HL-60 (cell line): ENCODE measurements around the gene CENPI.

ENCODE experiments used
- POLR2AphosphoS5 ChIP-seq: IDR thresholded peaks from 2 replicates; pipeline ENCODE4 v1.6.1; 2012; ENCODE audit warnings: low read depth
- TF ChIP-seq, protein P1 (sequence below): IDR thresholded peaks from one replicate; pipeline ENCODE4 v1.5.1; 2011; ENCODE audit warnings: low read length, control low read depth, inconsistent platforms; ENCODE audit not compliant: insufficient read depth
- TF ChIP-seq, protein P2 (sequence below): IDR thresholded peaks from 2 replicates; pipeline ENCODE4 v1.6.1; 2012; ENCODE audit warnings: low read depth; ENCODE audit not compliant: insufficient replicate concordance

DNA sequence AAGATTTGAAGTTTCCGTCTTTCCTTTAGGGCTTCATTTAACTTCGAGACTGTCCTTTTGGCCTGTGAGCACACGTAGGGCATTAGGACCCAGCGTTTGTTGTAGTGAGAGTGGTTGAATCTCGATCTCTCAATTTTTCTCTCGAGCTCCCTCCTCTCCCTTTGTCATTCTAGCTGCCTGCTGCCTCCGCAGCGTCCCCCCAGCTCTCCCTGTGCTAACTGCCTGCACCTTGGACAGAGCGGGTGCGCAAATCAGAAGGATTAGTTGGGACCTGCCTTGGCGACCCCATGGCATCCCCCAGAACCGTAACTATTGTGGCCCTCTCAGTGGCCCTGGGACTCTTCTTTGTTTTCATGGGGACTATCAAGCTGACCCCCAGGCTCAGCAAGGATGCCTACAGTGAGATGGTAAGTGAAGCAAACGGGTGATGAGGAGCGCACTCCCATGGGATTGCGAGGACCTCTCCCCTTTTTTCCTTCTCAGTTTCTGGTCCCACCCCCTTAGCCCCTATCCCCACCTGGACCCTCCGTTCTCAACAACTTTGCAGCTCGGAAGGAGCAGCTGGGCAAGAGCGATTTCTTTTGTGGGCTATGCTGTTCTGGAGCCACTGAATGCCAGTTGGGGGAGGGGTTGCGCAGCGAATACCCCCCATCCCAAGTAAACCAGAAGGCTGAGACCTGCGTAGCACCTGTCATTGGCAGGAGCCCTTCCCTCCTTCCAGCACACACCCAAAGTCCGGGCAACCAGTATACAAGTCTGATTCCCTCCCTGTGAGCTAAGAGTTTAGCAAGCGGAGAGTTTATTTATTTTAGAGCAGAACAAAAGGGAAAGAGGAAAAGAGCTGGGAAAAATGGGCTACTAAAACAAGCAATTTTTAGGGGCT, 19.0 kb upstream of the CENPI start, which contains the start of gene TMEM35A:
- TF ChIP-seq POLR2AphosphoS5, result no peak
- TF ChIP-seq, protein P1, sequence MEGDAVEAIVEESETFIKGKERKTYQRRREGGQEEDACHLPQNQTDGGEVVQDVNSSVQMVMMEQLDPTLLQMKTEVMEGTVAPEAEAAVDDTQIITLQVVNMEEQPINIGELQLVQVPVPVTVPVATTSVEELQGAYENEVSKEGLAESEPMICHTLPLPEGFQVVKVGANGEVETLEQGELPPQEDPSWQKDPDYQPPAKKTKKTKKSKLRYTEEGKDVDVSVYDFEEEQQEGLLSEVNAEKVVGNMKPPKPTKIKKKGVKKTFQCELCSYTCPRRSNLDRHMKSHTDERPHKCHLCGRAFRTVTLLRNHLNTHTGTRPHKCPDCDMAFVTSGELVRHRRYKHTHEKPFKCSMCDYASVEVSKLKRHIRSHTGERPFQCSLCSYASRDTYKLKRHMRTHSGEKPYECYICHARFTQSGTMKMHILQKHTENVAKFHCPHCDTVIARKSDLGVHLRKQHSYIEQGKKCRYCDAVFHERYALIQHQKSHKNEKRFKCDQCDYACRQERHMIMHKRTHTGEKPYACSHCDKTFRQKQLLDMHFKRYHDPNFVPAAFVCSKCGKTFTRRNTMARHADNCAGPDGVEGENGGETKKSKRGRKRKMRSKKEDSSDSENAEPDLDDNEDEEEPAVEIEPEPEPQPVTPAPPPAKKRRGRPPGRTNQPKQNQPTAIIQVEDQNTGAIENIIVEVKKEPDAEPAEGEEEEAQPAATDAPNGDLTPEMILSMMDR, result no peak
- TF ChIP-seq, protein P2, sequence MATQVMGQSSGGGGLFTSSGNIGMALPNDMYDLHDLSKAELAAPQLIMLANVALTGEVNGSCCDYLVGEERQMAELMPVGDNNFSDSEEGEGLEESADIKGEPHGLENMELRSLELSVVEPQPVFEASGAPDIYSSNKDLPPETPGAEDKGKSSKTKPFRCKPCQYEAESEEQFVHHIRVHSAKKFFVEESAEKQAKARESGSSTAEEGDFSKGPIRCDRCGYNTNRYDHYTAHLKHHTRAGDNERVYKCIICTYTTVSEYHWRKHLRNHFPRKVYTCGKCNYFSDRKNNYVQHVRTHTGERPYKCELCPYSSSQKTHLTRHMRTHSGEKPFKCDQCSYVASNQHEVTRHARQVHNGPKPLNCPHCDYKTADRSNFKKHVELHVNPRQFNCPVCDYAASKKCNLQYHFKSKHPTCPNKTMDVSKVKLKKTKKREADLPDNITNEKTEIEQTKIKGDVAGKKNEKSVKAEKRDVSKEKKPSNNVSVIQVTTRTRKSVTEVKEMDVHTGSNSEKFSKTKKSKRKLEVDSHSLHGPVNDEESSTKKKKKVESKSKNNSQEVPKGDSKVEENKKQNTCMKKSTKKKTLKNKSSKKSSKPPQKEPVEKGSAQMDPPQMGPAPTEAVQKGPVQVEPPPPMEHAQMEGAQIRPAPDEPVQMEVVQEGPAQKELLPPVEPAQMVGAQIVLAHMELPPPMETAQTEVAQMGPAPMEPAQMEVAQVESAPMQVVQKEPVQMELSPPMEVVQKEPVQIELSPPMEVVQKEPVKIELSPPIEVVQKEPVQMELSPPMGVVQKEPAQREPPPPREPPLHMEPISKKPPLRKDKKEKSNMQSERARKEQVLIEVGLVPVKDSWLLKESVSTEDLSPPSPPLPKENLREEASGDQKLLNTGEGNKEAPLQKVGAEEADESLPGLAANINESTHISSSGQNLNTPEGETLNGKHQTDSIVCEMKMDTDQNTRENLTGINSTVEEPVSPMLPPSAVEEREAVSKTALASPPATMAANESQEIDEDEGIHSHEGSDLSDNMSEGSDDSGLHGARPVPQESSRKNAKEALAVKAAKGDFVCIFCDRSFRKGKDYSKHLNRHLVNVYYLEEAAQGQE, result no peak
